DMS 273 (cell line): ENCODE data around the gene SEM1.
"Not testable (repeated sequence)": the region's sequence is repeated elsewhere in the genome, so short reads cannot be mapped to it uniquely, and the experiment has no call there.

Experiments
- DNase-seq: peaks from one replicate; lab custom pipeline; 2025; ENCODE audit not compliant: unreplicated experiment; lab: John Stamatoyannopoulos, UW

Gene SEM1

DNA sequence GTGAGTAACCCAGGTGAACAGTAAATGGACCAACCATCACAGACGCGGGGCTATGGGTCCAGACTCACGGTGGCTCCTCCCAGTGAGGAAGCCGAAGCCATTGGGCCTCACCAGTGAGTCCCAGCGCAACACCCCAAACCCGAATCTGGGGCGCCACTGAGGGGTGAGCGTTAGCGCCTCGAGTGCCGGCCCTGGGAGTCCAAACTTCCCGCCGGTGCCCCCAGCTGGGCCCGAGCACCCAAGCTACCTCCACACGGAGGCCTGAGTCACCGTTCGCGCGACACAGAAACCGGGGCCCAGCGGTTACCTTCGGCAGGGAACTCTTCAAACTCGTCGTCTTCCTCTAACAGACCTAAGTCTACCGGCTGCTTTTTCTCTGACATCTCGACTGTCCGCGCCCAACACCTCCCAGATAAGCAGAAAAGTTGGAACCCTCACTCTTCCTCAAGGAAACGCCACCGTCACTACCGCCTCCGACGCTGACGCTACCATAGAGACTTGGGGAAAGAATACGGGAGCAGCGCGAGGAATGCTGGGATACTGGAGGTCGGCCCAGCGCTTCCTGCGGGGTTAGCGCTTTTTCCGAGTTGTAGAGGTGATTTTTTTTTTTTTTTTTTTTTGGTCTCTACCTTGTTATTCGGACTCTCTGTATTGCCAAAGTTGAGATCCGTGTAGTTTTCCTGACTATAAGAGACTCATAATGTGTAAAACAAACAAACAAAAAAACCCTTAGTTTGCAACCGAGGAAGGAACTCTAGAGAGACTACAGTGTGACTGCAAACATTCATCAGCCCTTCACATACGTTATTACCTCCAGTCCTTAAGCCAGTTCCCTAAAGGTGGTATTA is at the start of gene SEM1:
SEM1 (minus strand) TSS at position 466 of the 848 bp plus-strand sequence; CDS start at position 383, 83 bp downstream.
- peak; percentile 97 for DNase-seq

- DNase-seq, result not testable (repeated sequence)
Observed at GRCh38 chr7:96757880-96758279, 48.2 kb upstream of the SEM1 start.

DNA sequence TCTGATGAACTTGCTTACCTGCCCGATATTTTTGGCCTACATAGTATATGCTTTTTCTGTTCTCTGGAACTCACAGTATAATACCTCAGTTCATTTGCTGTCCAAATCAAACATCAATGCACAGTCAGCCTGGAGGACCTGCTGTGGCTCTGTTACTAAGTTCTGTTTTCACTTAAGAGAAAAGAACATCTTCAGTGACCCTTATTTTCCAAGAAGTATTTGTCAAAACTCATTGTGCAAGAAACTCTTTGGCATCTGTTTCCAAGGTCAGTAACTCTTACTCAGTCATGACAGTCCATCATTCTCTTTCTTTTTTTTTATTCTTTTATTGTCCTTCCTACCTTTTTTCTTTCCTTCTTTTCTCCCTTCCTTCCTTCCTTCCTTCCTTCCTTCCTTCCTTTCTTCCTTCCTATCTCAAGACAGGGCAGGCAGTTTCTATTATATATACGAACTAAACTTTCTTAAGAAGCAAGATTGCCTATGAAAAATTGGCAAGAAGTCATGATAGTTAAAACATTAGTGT is 37.8 kb upstream of the SEM1 start:
- DNase-seq, result no peak

GRCh38 chr7:96740130-96740529 is 30.5 kb upstream of the SEM1 start:
- no peak for DNase-seq

- no peak for DNase-seq
Observed at GRCh38 chr7:96739609-96740008, 30.0 kb upstream of the SEM1 start.

GRCh38 chr7:96739167-96739566 is 29.5 kb upstream of the SEM1 start:
- DNase-seq, result no peak

- DNase-seq, result no peak
Observed at GRCh38 chr7:96738705-96739104, 29.1 kb upstream of the SEM1 start.

DNA sequence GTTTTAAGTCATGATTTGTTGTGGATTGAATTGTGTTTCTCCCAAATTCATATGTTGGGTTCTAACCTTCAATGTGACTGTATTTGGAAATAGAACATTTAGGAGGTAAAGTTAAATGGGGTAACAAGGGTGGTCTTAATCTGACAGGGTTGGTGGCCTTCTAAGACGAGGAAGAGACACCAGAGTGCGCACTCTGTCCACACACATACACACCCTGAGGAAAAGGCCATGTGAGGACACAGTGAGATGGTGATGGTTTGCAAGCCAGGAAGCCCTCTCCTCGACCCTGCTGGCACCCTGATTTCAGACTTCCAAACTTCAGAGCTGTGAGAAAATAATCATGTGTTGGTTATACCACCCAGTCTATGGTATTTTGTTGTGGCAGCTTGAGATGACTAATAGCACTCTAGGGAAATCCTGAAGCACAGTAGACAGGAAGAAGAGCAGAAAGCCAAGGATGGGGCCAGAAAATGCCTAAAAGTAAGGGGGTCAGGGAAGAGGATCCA is 28.0 kb upstream of the SEM1 start:
- DNase-seq, result no peak

- DNase-seq, result no peak
Observed at GRCh38 chr7:96734343-96734742, 24.7 kb upstream of the SEM1 start.

GRCh38 chr7:96729820-96730219 is 20.2 kb upstream of the SEM1 start:
- no peak for DNase-seq

DNA sequence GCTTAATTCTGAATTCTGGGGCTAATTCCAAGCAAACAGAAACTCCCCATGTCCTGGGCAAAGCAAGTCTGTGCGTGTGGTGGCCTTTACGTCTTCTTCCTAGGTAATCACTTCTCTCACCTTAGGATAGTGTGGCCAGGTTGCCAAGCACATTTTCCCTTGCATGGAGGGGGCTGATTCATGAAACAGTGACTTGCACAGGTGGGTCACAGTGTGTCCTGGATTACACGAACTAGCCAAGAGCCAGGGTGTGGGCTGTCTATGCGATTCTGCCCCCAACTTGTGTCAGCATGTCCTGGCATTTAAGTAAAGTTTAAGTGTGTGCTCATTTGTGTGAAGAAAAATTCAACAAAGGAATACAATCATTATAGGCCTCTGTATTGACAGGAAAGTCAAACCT is 18.5 kb upstream of the SEM1 start:
- DNase-seq, result no peak

GRCh38 chr7:96727534-96728088 is 18.0 kb upstream of the SEM1 start:
- no peak for DNase-seq

GRCh38 chr7:96723622-96724021 is 14.0 kb upstream of the SEM1 start:
- no peak for DNase-seq

- not testable (repeated sequence) for DNase-seq
Observed at GRCh38 chr7:96722928-96723327, 13.3 kb upstream of the SEM1 start.

GRCh38 chr7:96720843-96721242 is 11.2 kb upstream of the SEM1 start:
- DNase-seq, result peak; percentile 24

GRCh38 chr7:96719164-96719563 is 9.5 kb upstream of the SEM1 start:
- peak; percentile 50 for DNase-seq

GRCh38 chr7:96718107-96719003 is 8.7 kb upstream of the SEM1 start:
- DNase-seq, result no peak

DNA sequence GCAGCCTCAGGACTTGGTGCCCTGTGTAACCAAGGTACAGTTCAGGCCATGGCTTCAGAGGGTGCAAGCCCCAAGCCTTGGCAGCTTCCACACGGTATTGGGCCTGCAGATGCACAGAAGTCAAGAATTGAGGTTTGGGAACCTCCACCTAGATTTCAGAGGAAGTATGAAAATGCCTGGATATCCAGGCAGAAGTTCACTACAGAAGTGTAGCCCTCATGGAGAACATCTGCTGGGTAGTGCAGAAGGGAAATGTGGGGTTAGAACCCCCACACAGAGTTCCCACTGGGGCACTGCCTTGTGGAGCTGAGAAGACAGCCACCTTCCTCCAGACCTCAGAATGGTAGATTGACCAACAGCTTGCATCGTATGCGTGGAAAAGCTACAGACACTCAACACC is 3.4 kb upstream of the SEM1 start:
- peak; percentile 11 for DNase-seq

DNA sequence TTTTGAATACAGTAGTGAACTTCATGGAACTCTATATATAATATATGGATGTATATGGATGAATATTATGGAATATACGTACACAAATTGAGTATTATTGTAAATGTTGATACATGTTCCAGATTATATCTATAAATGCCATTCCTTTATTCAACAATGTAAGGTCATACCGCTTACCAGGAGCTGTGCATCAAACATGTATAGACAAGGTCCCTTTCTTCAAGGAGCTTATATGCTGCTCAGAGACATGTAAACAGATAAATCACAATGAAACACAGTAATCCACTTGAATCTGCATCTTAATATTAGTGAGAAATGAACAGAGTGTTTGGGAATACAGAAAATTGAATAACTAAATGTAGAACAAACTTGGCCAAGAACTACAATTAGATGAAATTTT is 898 bp upstream of the SEM1 start:
- DNase-seq, result no peak

- DNase-seq, result no peak
Observed at GRCh38 chr7:96708872-96709271, 774 bp downstream of the SEM1 start.
